H9 (cell line): ENCODE results near the gene TBC1D23. TPM values are rescaled to one million over a fixed set of nuclear protein-coding genes. Genes with fewer than 3 reads are reported as not detected.
"Not testable (repeated sequence)": the region's sequence is repeated elsewhere in the genome, so short reads cannot be mapped to it uniquely, and the experiment has no call there.

Source experiments
- DNase-seq: peaks from one replicate; pipeline ENCODE4 v3.0.0-alpha.2; 2017
- H2AFZ ChIP-seq: one replicate; pipeline ENCODE4 v1.6.1; 2013; ENCODE audit warnings: mild to moderate bottlenecking, low read length, control low read depth, moderate library complexity
- H2AK5ac ChIP-seq: 2 replicates; pipeline ENCODE4 v1.6.1; 2013; ENCODE audit warnings: low read length, control low read depth, mixed read lengths; ENCODE audit not compliant: insufficient read length
- H2BK120ac ChIP-seq: one replicate; pipeline ENCODE4 v1.6.1; 2013; ENCODE audit warnings: low read depth, mild to moderate bottlenecking, low read length, control low read depth, inconsistent platforms; ENCODE audit not compliant: poor library complexity, severe bottlenecking
- H2BK12ac ChIP-seq: 2 replicates; pipeline ENCODE4 v1.6.1; 2013; ENCODE audit warnings: low read length, control low read depth, mixed read lengths, low read depth; ENCODE audit not compliant: insufficient read length
- H2BK15ac ChIP-seq: 2 replicates; pipeline ENCODE4 v1.6.1; 2013; ENCODE audit warnings: low read depth, low read length, control low read depth
- H2BK20ac ChIP-seq: one replicate; pipeline ENCODE4 v1.6.1; 2013; ENCODE audit warnings: low read depth, mild to moderate bottlenecking, low read length, control low read depth, inconsistent platforms; ENCODE audit not compliant: poor library complexity, severe bottlenecking
- H2BK5ac ChIP-seq: 2 replicates; pipeline ENCODE4 v1.6.1; 2013; ENCODE audit warnings: low read length, control low read depth, mixed read lengths; ENCODE audit not compliant: insufficient read length
- H3K14ac ChIP-seq: 2 replicates; pipeline ENCODE4 v1.6.1; 2013; ENCODE audit warnings: low read length, control low read depth; ENCODE audit not compliant: insufficient read depth
- H3K18ac ChIP-seq: 2 replicates; pipeline ENCODE4 v1.6.1; 2013; ENCODE audit warnings: low read depth, mild to moderate bottlenecking, mixed read lengths, low read length, control low read depth; ENCODE audit not compliant: insufficient read length
- H3K23ac ChIP-seq: 2 replicates; pipeline ENCODE4 v1.6.1; 2013; ENCODE audit warnings: low read length, control low read depth, mixed read lengths, low read depth; ENCODE audit not compliant: insufficient read length
- H3K23me2 ChIP-seq: 2 replicates; pipeline ENCODE4 v1.6.1; 2013; ENCODE audit warnings: low read depth, mild to moderate bottlenecking, mixed read lengths, low read length, control low read depth; ENCODE audit not compliant: insufficient read length, poor library complexity, severe bottlenecking
- H3K27ac ChIP-seq: 2 replicates; pipeline ENCODE4 v1.5.1; 2013; ENCODE audit warnings: low read length, control low read depth, mixed read lengths, low read depth; ENCODE audit not compliant: insufficient read length
- H3K27me3 ChIP-seq: 2 replicates; pipeline ENCODE4 v1.6.1; 2013; ENCODE audit warnings: low read length, control low read depth, inconsistent platforms; ENCODE audit not compliant: insufficient read depth
- H3K4ac ChIP-seq: 2 replicates; pipeline ENCODE4 v1.6.1; 2013; ENCODE audit warnings: low read depth, mild to moderate bottlenecking, control low read depth, inconsistent platforms, low read length, moderate library complexity
- H3K4me1 ChIP-seq: 2 replicates; pipeline ENCODE4 v1.6.1; 2013; ENCODE audit warnings: low read length, control low read depth, inconsistent platforms; ENCODE audit not compliant: insufficient read depth
- H3K4me2 ChIP-seq: 2 replicates; pipeline ENCODE4 v1.6.1; 2013; ENCODE audit warnings: low read length, control low read depth, mixed read lengths; ENCODE audit not compliant: insufficient read length, insufficient read depth
- H3K56ac ChIP-seq: 2 replicates; pipeline ENCODE4 v1.6.1; 2013; ENCODE audit warnings: low read depth, mild to moderate bottlenecking, mixed read lengths, low read length, control low read depth; ENCODE audit not compliant: insufficient read length
- H3K79me1 ChIP-seq: 2 replicates; pipeline ENCODE4 v1.6.1; 2013; ENCODE audit warnings: low read depth, mild to moderate bottlenecking, moderate library complexity, low read length, control low read depth, inconsistent platforms; ENCODE audit not compliant: insufficient read depth, poor library complexity, severe bottlenecking
- H3K79me2 ChIP-seq: 2 replicates; pipeline ENCODE4 v1.6.1; 2013; ENCODE audit warnings: low read length, control low read depth, inconsistent platforms; ENCODE audit not compliant: insufficient read depth
- H3K9ac ChIP-seq: 2 replicates; pipeline ENCODE4 v1.6.1; 2013; ENCODE audit warnings: low read length, control low read depth, mixed read lengths; ENCODE audit not compliant: insufficient read length; ENCODE audit errors: extremely low read depth
- H3K9me3 ChIP-seq: one replicate; pipeline ENCODE4 v1.6.1; 2013; ENCODE audit warnings: low read depth, low read length, inconsistent platforms; ENCODE audit not compliant: control insufficient read depth
- H3T11ph ChIP-seq: one replicate; pipeline ENCODE4 v1.6.1; 2013; ENCODE audit warnings: mild to moderate bottlenecking, low read length, control low read depth, inconsistent platforms
- H4K20me1 ChIP-seq: one replicate; pipeline ENCODE4 v1.6.1; 2013; ENCODE audit not compliant: control insufficient read depth, insufficient read length, insufficient read depth
- H4K5ac ChIP-seq: 2 replicates; pipeline ENCODE4 v1.6.1; 2013; ENCODE audit warnings: low read depth, mild to moderate bottlenecking, mixed read lengths, low read length, control low read depth; ENCODE audit not compliant: insufficient read length
- H4K8ac ChIP-seq: replicated peaks from 2 replicates; pipeline ENCODE4 v1.6.1; 2013; ENCODE audit warnings: low read length, control low read depth, mixed read lengths, low read depth; ENCODE audit not compliant: insufficient read length
- H4K91ac ChIP-seq: 2 replicates; pipeline ENCODE4 v1.6.1; 2013; ENCODE audit warnings: low read depth, mild to moderate bottlenecking, moderate library complexity, mixed read lengths, low read length, control low read depth; ENCODE audit not compliant: insufficient read length
- H3K27ac Mint-ChIP-seq, 3 experiments: 2 replicates in 2 of 3; 3 replicates in 1 of 3; pipeline ENCODE4 v1.8.0; 2020 to 2021; ENCODE audit warnings: mixed read lengths in 3 of 3, mild to moderate bottlenecking in 1 of 3, moderate library complexity in 1 of 3
- H3K27me3 Mint-ChIP-seq: 2 replicates; pipeline ENCODE4 v1.8.0; 2021; ENCODE audit warnings: low read depth, mild to moderate bottlenecking, moderate library complexity, mixed read lengths
- H3K36me3 Mint-ChIP-seq, 3 experiments: 2 replicates in 2 of 3; 3 replicates in 1 of 3; pipeline ENCODE4 v1.8.0; 2020 to 2021; ENCODE audit warnings: low read depth in 3 of 3, mixed read lengths in 3 of 3; ENCODE audit not compliant: insufficient read depth in 1 of 3
- H3K4me1 Mint-ChIP-seq, 2 experiments: 2 replicates each; pipeline ENCODE4 v1.8.0; 2020; ENCODE audit warnings: mixed read lengths in 2 of 2
- H3K4me3 Mint-ChIP-seq, 2 experiments: 2 replicates in 1 of 2; 3 replicates in 1 of 2; pipeline ENCODE4 v1.8.0; 2020 to 2021; ENCODE audit warnings: mild to moderate bottlenecking in 2 of 2, mixed read lengths in 2 of 2, moderate library complexity in 1 of 2
- H3K9me3 Mint-ChIP-seq, 2 experiments: 2 replicates in 1 of 2; 3 replicates in 1 of 2; pipeline ENCODE4 v1.8.0; 2020; ENCODE audit warnings: mild to moderate bottlenecking in 2 of 2, mixed read lengths in 2 of 2, moderate library complexity in 1 of 2
- WGBS: extraction: QIAGEN DNeasy Blood & Tissue Kit; methylation state at CpG from one replicate; pipeline ENCODE4 v1.1.7; 2013; ENCODE audit warnings: missing lambda C conversion rate, low lambda C conversion rate, mixed read lengths; ENCODE audit not compliant: insufficient read length; ENCODE audit errors: extremely low coverage; 5-methylcytosine and 5-hydroxymethylcytosine counted together
- total RNA-seq: library from RNA; stranded (reverse); gene quantifications from 2 replicates; pipeline ENCODE4 v1.2.1, GENCODE V29; 2021
- TF ChIP-seq, protein P1 (sequence below): fragments of 200-600 bp; sonication (generic); conservative IDR thresholded peaks from 3 replicates; pipeline ENCODE4 v1.8.0; 2021; ENCODE audit warnings: antibody characterized with exemption, mild to moderate bottlenecking

Gene TBC1D23
- total RNA-seq, 1 experiment from 2014 or later: 37.1 TPM

DNA sequence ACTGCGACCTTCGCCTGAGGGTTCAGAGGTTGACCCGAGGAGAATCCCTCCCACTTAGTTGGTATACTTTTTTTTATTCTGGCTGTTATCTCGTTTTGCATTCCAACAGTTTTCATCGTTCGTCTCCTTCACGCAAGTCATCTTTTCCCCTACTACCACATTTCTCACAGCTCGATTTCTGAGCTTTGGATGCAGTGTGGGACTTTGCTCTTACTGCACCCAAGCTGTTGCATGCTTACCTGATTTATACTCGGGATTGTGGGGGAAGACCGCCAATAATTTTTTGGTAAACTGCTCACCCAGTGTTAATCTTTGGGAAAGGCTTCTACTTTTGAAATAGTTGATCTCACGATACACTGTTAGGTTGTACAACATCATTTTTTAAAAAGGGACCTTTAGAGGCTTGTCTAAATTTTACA lies 702 bp downstream of the TBC1D23 start:
- no CpG with 5 or more reads among the region's 11 CpGs for WGBS
- H3K4me3 Mint-ChIP-seq: peak overlapping the region; percentile 91 to 97

DNA sequence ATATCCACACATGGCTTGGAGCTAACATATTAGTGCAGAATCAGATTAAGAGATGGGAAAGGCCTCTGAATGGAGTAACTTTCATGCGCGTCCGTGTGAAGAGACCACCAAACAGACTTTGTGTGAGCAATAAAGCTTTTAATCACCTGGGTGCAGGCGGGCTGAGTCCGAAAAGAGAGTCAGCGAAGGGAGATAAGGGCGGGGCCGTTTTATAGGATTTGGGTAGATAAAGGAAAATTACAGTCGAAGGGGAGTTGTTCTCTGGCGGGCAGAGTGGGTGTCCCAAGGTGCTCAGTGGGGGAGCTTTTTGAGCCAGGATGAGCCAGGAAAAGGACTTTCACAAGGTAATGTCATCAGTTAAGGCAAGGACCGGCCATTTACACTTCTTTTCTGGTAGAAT lies 2.1 kb downstream of the TBC1D23 start:
- not testable (repeated sequence) for H4K91ac ChIP-seq, H2BK5ac ChIP-seq, H3T11ph ChIP-seq, H3K9me3 ChIP-seq, H2AK5ac ChIP-seq, H3K9ac ChIP-seq, H3K27me3 Mint-ChIP-seq, H3K4me2 ChIP-seq, H3K4ac ChIP-seq, H3K27ac ChIP-seq, H4K8ac ChIP-seq, H3K79me1 ChIP-seq, H2AFZ ChIP-seq, H3K79me2 ChIP-seq, H4K5ac ChIP-seq, H3K56ac ChIP-seq, H2BK120ac ChIP-seq, H2BK20ac ChIP-seq, H3K4me1 ChIP-seq, H2BK15ac ChIP-seq, H3K9me3 Mint-ChIP-seq, H3K23ac ChIP-seq, H3K27me3 ChIP-seq, H3K18ac ChIP-seq, H2BK12ac ChIP-seq, H3K14ac ChIP-seq, H3K36me3 Mint-ChIP-seq, H4K20me1 ChIP-seq
- peak; percentile 59 for DNase-seq
- Mint-ChIP-seq H3K27ac (peak overlapping the region in 1 of 3 experiments; percentile 24; a peak in 2 of 7 replicates), H3K4me3 (peak overlapping the region; percentile 8 to 43; a peak in 3 of 5 replicates), H3K4me1 (peaks cover 25 to 35% of the 10 kb centered on the region in 2 experiments)
- H3K23me2 ChIP-seq: peaks cover 10% of the 10 kb centered on the region
- WGBS: no CpG with 5 or more reads among the region's 11 CpGs

More for the DNA sequence above, 702 bp downstream of the TBC1D23 start:
- Histone ChIP-seq H3K27me3 (no peaks in the 10 kb centered on the region), H3K18ac (no peak overlapping the region), H3K14ac (no peak overlapping the region), H3K4ac (no peak overlapping the region), H3K79me1 (peaks cover 5% of the 10 kb centered on the region), H2BK20ac (no peak overlapping the region), H3K23ac (no peak overlapping the region), H4K20me1 (no peaks in the 10 kb centered on the region), H2BK12ac (no peak overlapping the region), H3K4me1 (no peaks in the 10 kb centered on the region), H3K9me3 (no peaks in the 10 kb centered on the region), H2BK15ac (no peak overlapping the region), H2BK120ac (no peak overlapping the region), H2BK5ac (no peak overlapping the region), H3K27ac (no peak overlapping the region), H2AK5ac (no peak overlapping the region), H3K4me2 (peak overlapping the region; percentile 96), H4K8ac (no peak overlapping the region), H4K5ac (no peak overlapping the region), H3K9ac (peak overlapping the region; percentile 73), H3T11ph (no peak overlapping the region), H4K91ac (no peak overlapping the region), H2AFZ (no peak overlapping the region), H3K56ac (no peak overlapping the region), H3K23me2 (peaks cover 10% of the 10 kb centered on the region), H3K79me2 (peaks cover 3% of the 10 kb centered on the region; the same call in 1 of the 2 replicates)
- TF ChIP-seq, protein P1, sequence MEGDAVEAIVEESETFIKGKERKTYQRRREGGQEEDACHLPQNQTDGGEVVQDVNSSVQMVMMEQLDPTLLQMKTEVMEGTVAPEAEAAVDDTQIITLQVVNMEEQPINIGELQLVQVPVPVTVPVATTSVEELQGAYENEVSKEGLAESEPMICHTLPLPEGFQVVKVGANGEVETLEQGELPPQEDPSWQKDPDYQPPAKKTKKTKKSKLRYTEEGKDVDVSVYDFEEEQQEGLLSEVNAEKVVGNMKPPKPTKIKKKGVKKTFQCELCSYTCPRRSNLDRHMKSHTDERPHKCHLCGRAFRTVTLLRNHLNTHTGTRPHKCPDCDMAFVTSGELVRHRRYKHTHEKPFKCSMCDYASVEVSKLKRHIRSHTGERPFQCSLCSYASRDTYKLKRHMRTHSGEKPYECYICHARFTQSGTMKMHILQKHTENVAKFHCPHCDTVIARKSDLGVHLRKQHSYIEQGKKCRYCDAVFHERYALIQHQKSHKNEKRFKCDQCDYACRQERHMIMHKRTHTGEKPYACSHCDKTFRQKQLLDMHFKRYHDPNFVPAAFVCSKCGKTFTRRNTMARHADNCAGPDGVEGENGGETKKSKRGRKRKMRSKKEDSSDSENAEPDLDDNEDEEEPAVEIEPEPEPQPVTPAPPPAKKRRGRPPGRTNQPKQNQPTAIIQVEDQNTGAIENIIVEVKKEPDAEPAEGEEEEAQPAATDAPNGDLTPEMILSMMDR: no peak
- no peaks in the 10 kb centered on the region for H3K36me3 Mint-ChIP-seq
- H3K9me3 Mint-ChIP-seq: no peaks in the 10 kb centered on the region
- H3K27me3 Mint-ChIP-seq: no peaks in the 10 kb centered on the region
- H3K4me1 Mint-ChIP-seq: peaks cover 25 to 35% of the 10 kb centered on the region in 2 experiments
- H3K27ac Mint-ChIP-seq: peak overlapping the region; percentile 61 to 98 (median 77)
- no peak for DNase-seq
